ENCODE data around the gene EFNA5.

The EFNA5 gene

DNA sequence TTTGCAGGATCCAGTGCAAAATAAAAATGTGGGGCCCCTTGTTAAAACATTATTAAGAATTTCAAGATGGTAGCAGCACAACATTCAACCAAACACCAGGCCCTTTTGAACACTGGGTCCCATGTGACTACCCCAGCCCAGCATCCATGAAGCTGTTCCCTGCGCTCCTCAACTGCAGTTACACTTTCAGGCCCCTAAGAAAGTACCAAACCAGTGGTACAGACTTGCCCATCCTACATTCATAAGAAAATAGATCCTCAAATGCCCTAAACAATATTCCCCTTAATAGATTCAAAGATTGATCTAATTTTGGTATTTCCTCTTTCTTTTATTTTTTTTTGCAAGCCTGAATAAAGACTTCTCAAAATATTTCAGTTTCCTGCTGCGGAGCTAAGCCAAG, 201.7 kb downstream of the EFNA5 start:
- in situ Hi-C loops (cut with MboI; ENCODE audit: low pct_unique_long_range_greater_than_20kb, low sequenced_read_pairs, unreplicated experiment): no loop called here
- TF ChIP-seq, protein P1, sequence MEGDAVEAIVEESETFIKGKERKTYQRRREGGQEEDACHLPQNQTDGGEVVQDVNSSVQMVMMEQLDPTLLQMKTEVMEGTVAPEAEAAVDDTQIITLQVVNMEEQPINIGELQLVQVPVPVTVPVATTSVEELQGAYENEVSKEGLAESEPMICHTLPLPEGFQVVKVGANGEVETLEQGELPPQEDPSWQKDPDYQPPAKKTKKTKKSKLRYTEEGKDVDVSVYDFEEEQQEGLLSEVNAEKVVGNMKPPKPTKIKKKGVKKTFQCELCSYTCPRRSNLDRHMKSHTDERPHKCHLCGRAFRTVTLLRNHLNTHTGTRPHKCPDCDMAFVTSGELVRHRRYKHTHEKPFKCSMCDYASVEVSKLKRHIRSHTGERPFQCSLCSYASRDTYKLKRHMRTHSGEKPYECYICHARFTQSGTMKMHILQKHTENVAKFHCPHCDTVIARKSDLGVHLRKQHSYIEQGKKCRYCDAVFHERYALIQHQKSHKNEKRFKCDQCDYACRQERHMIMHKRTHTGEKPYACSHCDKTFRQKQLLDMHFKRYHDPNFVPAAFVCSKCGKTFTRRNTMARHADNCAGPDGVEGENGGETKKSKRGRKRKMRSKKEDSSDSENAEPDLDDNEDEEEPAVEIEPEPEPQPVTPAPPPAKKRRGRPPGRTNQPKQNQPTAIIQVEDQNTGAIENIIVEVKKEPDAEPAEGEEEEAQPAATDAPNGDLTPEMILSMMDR (IDR thresholded peaks at IDR 0.05; ENCODE audit: extremely low read depth, insufficient read depth, missing control alignments): no peak
- DNase-seq (ENCODE audit: low spot score): no peak

DNA sequence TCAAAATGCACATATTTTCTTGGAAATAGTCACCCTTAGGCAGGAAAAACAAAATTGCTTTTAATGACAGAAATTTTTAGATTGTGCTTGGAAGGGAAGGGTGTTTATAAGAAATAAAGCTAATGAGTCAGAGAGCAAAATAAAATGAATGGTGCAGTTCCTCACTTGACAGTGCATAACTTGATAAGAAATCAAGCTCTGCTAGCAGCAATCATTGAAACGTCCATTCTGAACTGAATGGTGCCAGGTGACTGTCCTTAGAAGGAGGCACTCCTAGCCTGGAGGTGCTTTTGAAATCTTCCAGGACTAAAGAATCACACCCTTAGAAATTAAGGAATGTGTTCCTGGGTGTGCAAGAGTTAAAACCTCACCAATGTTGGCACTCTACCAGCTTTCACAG, 202.5 kb downstream of the EFNA5 start:
- in situ Hi-C loops (cut with MboI; ENCODE audit: low pct_unique_long_range_greater_than_20kb, low sequenced_read_pairs, unreplicated experiment): no loop called here
- DNase-seq (ENCODE audit: low spot score): no peak
- TF ChIP-seq, protein P1 (IDR thresholded peaks at IDR 0.05; ENCODE audit: extremely low read depth, insufficient read depth, missing control alignments): no peak

DNA sequence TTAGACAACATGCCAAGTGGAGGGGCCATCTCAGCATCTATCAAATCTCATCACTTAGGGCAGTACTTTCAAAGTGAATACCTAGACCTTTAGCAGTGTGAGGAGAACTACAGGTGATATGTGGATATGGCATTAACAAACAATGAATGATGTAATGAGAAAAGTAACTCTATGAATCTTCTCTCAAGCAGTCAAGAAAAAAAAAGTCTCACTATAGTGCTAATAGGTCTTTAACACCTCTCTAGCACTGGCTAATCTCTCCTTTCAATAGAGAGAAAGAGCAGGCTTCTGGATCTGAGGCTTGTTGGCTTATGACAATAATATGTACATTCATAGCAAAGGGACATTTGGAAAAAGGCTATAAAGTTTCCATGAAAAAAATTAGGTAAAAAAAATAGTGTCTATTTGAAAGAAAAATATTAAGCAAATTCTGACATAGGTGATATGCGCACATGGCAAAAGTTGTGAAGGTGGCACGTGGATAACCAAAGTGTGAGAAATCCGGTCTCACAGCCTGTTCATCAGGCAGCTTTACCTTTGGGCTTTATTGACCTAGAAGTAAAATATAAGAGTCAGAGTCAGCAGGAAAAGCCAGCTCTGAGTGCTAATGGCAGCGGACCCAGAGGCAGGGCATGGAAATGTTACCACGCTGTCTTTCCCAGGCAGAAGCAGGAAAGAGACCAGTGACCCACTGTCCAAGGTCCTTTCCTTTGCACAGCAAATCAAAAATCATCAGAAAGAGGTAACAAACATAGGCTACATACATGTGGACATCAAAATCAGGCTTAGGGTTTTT, 203.4 kb downstream of the EFNA5 start:
- in situ Hi-C loops (cut with MboI; ENCODE audit: low pct_unique_long_range_greater_than_20kb, low sequenced_read_pairs, unreplicated experiment): no loop called here
- TF ChIP-seq, protein P1 (IDR thresholded peaks at IDR 0.05; ENCODE audit: extremely low read depth, insufficient read depth, missing control alignments): no peak
- DNase-seq (ENCODE audit: low spot score): no peak

DNA sequence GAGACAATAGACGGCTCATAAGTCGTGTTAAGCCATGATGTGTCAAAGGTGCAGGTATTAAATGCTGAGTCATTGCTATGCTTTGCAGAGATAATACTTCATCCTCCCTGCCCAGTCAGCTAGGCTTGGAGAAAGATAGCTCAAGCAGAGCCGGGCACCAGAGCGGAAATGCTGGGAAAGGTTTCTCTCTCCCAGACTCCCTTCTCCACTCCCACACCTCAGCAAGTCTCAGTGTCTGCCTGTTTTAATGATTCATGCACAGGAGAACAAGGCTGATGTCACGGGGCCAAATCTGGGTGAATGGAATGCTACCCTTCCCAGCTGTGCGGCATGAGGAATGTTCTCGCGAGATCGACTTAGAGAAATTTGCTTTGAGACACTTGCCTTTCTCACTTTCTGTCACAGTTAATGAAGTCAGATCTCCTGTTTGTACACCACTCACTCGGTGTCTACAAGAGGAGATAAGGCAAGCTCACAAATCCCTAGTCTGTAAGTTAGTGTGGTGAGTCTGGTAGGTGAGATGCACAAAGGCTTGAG, 204.4 kb downstream of the EFNA5 start:
- DNase-seq (ENCODE audit: low spot score): no peak
- TF ChIP-seq, protein P1 (IDR thresholded peaks at IDR 0.05; ENCODE audit: extremely low read depth, insufficient read depth, missing control alignments): no peak
- in situ Hi-C loops (cut with MboI; ENCODE audit: low pct_unique_long_range_greater_than_20kb, low sequenced_read_pairs, unreplicated experiment): no loop called here

DNA sequence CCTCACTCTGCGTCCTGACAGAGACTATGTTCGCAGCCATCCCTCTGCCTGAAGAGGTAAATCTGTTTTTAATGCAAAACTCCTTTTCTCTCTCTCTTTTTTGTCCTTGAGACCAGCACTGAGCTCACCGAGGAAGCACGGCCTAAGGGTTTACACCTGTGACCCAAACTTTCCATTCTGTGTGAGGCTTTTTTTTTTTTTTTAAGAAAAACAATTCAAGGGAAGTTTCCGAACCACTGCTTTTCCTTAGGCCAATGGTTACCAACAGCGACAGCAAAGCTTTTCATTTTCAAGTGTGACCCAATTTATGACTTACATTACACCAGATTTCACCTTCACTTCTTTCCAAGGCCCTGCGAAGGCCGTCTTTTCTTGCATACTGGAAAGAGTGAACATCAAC, 205.9 kb downstream of the EFNA5 start:
- TF ChIP-seq, protein P1 (IDR thresholded peaks at IDR 0.05; ENCODE audit: extremely low read depth, insufficient read depth, missing control alignments): no peak
- in situ Hi-C loops (cut with MboI; ENCODE audit: low pct_unique_long_range_greater_than_20kb, low sequenced_read_pairs, unreplicated experiment): no loop called here
- no peak for DNase-seq (ENCODE audit: low spot score)

DNA sequence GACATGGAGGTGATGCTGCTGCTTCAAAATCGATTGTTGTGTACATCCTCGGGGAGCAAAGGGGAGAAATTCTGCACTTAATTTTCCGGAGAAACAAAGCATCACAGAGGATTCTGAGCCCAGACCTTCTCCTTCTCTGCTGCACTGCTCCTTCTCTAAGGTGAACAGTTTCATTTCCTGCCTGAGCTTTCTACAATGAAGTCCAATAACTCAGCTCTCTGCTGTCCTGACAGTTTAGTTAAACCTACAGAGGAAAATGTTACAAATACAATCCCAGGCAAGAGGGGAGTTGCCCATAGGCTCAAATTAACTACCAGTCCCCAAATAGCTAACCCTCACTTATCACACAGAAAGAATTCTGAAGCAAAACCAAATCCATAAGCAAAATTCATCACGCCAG, 206.3 kb downstream of the EFNA5 start:
- TF ChIP-seq, protein P1 (IDR thresholded peaks at IDR 0.05; ENCODE audit: extremely low read depth, insufficient read depth, missing control alignments): no peak
- in situ Hi-C loops (cut with MboI; ENCODE audit: low pct_unique_long_range_greater_than_20kb, low sequenced_read_pairs, unreplicated experiment): no loop called here
- DNase-seq (ENCODE audit: low spot score): no peak
